Measurements from ENCODE around the gene PODXL2.
A peak's percentile ranks its signal among the peaks of the same experiment; 100 is the strongest.
"Not testable (repeated sequence)": the region's sequence is repeated elsewhere in the genome, so short reads cannot be mapped to it uniquely, and the experiment has no call there.

The PODXL2 gene

GRCh38 chr3:127630811-127631714, 2.1 kb downstream of the PODXL2 start:
- DNase-seq = peak; percentile 47

GRCh38 chr3:127632035-127632820, 3.2 kb downstream of the PODXL2 start:
- peak; percentile 44 for DNase-seq

GRCh38 chr3:127634653-127635052, 5.7 kb downstream of the PODXL2 start:
- DNase-seq = no peak

DNA sequence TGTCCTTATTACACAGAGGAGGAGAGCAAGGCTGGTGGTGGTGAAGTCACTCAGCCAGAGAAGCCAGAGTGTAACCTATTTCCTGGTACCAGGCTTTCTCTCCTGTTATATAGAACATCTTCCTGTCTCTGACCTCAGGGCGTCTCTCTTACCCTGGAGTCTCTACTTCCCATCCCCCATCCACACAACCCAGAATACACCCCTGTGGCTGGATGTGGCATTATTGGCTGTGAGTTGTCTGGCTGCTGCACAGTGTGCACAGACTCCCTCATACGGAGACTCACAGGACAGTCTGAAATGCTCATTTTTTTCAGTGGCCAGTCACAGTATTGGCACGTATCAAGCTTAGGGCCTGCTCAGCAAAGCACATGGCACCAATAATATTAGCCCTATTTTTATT, 8.6 kb downstream of the PODXL2 start:
- no peak for DNase-seq

GRCh38 chr3:127637971-127638370, 9.0 kb downstream of the PODXL2 start:
- no peak for DNase-seq

DNA sequence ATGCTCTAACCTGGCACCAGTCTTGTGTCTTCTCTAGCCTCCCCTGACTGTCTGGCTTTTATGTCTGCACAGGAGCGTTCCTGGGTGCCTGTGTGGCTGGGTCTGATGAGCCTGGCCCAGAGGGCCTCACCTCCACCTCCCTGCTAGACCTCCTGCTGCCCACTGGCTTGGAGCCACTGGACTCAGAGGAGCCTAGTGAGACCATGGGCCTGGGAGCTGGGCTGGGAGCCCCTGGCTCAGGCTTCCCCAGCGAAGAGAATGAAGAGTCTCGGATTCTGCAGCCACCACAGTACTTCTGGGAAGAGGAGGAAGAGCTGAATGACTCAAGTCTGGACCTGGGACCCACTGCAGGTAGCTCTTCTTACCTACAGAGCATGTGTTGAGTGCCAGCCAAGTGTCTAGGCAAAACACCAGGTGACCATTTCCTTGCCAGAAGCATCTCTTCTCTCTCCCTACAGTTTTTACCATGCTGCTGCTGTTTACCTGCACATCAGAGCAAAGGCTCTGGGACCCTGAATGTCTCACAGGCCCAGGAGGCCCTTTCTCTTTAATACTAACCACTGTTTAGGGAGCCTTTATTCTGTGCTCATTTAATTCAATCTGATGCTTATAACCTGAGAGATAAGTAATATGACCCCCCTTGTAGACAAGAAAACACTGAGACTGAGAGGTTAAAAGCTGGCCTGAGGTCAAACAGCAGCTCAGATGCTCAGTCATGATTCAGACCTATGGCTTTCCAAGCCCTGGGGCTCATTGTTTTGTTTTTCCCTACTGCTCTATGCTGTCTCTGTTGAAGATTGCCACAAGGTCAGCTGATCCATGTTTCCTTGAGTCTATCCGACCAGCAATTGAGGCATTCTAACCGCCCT, 10.4 kb downstream of the PODXL2 start:
- no peak for DNase-seq

DNA sequence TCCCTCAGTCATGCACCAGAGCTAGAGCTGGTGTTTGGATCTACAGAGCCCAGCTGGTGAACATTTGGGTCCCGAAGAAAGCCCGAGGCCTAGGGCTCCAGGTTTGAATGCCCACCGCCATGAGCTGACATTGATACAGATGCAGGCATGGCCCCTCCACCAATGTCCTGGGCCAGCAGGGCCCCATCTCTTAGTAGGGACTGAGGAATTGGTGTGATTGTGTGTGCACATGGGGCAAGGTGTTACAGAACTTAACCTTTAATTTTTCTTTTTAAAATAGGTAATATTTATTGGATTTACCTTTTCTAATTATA, 11.0 kb downstream of the PODXL2 start:
- DNase-seq = no peak

GRCh38 chr3:127644641-127645370, 15.8 kb downstream of the PODXL2 start:
- no peak for DNase-seq

GRCh38 chr3:127645371-127646015, 16.5 kb downstream of the PODXL2 start:
- DNase-seq = no peak

DNA sequence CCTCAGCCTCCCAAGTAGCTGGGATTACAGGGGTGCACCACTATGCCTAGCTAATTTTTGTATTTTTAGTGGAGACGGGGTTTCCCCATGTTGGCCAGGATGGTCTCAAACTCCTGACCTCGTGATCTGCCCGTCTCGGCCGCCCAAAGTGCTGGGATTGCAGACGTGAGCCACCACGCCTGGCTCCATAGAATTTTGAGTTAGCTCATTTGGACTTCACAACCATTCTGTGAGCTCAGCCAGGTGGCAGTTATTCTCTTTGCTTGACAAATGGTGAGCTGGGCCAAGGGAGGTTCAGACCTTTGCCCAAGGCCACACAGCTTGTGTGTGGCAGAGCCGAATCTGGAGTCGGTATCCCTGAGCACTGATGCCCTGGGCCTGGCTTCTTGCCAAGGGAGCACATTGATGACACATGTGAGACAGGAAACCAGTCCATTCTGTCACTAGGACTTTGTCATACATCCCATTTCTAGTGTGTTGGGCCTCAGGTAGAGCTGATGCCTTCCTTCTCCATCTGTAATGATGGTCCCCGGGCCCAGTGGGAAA, 17.6 kb downstream of the PODXL2 start:
- no peak for DNase-seq

- DNase-seq = no peak
Measured at GRCh38 chr3:127647166-127647844, 18.3 kb downstream of the PODXL2 start.

GRCh38 chr3:127647845-127648204, 18.8 kb downstream of the PODXL2 start:
- no peak for DNase-seq

DNA sequence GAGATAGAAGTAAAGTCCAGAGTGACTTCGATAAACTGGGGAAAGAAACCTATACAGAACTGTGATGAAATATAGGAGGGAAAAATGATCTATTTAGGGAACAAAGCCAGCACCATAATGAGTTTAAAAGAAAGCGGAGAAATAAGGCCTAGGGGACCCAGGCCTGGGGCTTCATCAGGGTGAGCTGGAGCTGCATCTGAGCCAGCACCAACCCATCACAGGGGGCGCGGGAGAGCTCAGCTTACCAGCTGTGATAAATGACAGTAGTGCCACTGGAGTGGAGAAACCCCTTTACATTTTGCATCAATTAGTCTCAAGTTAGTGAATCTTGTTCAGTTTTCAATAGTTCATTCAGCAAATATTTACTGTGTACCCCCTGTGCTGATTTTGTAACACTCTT, 21.3 kb downstream of the PODXL2 start:
- DNase-seq = no peak

GRCh38 chr3:127651516-127652172, 22.7 kb downstream of the PODXL2 start:
- no peak for DNase-seq

DNA sequence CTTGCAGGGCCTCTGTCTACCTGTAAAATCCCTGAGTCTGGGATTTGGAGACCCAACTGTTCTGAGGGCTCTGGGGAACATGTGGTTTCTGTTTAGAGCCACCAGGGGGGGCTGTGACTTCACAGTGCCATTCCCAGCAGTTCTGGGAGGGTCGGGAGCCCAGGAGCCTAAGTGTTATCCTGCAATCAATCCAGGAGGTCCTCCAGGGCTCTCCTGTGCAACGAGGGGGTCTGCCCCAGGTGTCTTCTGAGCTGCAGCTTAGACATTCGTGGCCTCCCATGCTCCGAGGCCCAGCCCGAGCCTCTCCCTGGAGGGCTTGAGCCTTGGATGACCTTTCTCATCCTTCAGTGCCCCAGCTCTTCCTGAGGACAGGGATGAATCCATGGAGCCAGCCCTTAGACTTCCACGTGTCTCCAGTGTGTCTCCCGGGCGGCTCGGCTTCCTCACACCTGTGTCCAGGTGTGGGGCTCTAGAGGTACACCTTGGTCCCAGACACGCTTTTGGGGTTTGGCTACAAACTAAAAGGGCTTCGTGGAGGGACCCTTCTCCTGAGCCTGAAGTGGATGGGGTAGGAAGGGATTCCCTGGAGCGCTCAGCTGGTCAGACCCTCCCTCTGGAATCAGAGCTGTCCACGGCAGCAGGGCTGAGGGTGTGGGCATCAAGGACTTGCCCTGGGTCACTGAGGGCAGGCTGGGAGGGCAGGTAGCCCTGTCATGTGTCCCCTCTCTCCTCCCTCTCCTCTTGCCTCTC, 23.4 kb downstream of the PODXL2 start:
- DNase-seq = peak; percentile 57

DNA sequence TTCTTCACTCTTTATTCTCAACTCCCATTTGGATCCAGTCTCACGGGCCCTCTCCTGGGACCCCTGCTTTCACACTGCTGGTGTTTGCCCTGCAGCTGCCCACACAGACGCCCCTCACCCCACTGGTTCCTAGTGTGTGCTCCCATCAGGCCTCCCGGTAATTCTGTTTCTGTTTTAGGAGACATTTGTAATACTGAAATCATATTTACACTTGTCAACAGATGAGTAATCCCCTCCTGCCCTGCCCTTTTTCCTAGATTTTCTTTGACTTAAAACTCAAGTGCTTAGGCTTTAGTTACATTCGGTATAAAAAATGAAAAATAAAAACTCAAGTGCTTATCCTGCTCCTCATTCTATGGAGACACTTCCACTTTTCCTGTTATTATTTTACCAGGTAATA, 25.4 kb downstream of the PODXL2 start:
- no peak for DNase-seq

DNA sequence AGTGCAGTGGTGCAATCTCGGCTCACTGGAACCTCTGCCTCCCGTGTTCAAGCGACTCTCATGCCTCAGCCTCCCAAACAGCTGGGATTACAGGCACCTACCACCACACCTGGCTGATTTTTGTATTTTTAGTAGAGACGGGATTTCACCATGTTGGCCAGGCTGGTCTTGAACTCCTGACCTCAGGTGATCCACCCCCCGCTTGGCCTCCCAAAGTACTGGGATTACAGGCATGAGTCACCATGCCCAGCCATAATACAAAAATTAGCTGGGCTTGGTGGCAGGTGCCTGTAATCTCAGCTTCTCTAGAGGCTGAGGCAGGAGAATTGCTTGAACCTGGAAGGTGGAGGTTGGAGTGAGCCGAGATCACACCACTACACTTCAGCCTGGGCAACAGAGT, 26.0 kb downstream of the PODXL2 start:
- DNase-seq = not testable (repeated sequence)

- DNase-seq = no peak
Measured at GRCh38 chr3:127655641-127656040, 26.7 kb downstream of the PODXL2 start.

DNA sequence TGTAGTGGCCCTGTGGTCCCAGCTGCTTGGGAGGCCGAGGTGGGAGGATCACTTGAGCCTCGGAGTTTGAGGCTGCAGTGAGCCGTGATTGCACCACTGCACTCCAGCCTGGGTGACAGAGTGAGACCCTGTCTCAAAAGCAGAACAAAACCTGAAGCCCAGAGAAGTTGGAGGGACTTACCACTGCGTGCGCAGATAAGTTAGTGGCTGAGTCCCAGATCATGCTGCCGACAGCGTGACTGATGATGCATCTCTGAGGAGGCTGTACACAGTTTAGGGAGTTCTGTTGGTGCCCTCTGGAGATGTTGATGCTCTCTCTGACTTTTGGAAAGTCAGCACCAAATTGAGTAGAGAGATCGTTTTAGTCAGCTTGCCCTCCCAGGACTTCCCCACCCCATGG, 27.9 kb downstream of the PODXL2 start:
- DNase-seq = no peak

- DNase-seq = no peak
Measured at GRCh38 chr3:127658234-127658633, 29.2 kb downstream of the PODXL2 start.
